MCF 10A (cell line): ENCODE data around the gene IL17C. TPM values are rescaled to one million over a fixed set of nuclear protein-coding genes. Genes with fewer than 3 reads are reported as not detected.

Experiments
- Bru-seq: library from RNA; stranded (reverse); fragments of 400-500 nt; gene quantifications from one replicate; lab custom pipeline; 2021; lab: Mats Ljungman, UMichigan
- BruChase-seq, 2 experiments: library from RNA; stranded (reverse); fragments of 400-500 nt; gene quantifications; one replicate each; lab custom pipeline; 2021; lab: Mats Ljungman, UMichigan
- BruUV-seq: library from RNA; stranded (reverse); fragments of 400-500 nt; replicated peaks from 2 replicates; lab custom pipeline; 2021; lab: Mats Ljungman, UMichigan
- CTCF ChIA-PET: fragments of 300-600 bp; sonication (Branson Sonifier 250); formaldehyde crosslinking; extraction: SDS; loops from one replicate; lab custom pipeline; 2021; ENCODE audit warnings: antibody characterized with exemption, inconsistent platforms; lab: Yijun Ruan, JAX
- POLR2A ChIA-PET: fragments of 300-600, 350-650 bp; sonication (Branson Sonifier 250); formaldehyde crosslinking; extraction: SDS; loops from one replicate; lab custom pipeline; 2020; ENCODE audit warnings: antibody characterized with exemption, inconsistent platforms; lab: Yijun Ruan, JAX
- DNase-seq: peaks from one replicate; pipeline ENCODE4 v3.0.0-alpha.2; 2018; ENCODE audit not compliant: unreplicated experiment
- H3K27ac Mint-ChIP-seq: one replicate; pipeline ENCODE4 v1.8.0; 2022; ENCODE audit warnings: mild to moderate bottlenecking, low read depth, mixed read lengths; ENCODE audit not compliant: unreplicated experiment
- H3K27me3 Mint-ChIP-seq: one replicate; pipeline ENCODE4 v1.8.0; 2022; ENCODE audit warnings: mixed read lengths; ENCODE audit not compliant: insufficient read depth, unreplicated experiment
- H3K36me3 Mint-ChIP-seq: one replicate; pipeline ENCODE4 v1.8.0; 2022; ENCODE audit warnings: mild to moderate bottlenecking, moderate library complexity, mixed read lengths; ENCODE audit not compliant: insufficient read depth, unreplicated experiment
- H3K4me1 Mint-ChIP-seq: one replicate; pipeline ENCODE4 v1.8.0; 2022; ENCODE audit warnings: mixed read lengths; ENCODE audit not compliant: insufficient read depth, unreplicated experiment
- H3K4me3 Mint-ChIP-seq: one replicate; pipeline ENCODE4 v1.8.0; 2022; ENCODE audit warnings: mild to moderate bottlenecking, moderate library complexity, mixed read lengths; ENCODE audit not compliant: unreplicated experiment
- H3K9me3 Mint-ChIP-seq: one replicate; pipeline ENCODE4 v1.8.0; 2022; ENCODE audit warnings: mixed read lengths; ENCODE audit not compliant: unreplicated experiment
- CTCF ChIP-seq: fragments of 200-600 bp; IDR thresholded peaks from one replicate; pipeline ENCODE4 v1.8.0; 2022; ENCODE audit warnings: antibody characterized with exemption, mild to moderate bottlenecking; ENCODE audit not compliant: unreplicated experiment
- intact Hi-C: fragments of 100-400 bp; cut with micrococcal nuclease; formaldehyde crosslinking; loops from 2 replicates; pipeline ENCODE4 v1.14.1; 2022
- long read RNA-seq: library from polyadenylated mRNA; stranded (forward); transcript quantifications from one replicate; pipeline ENCODE4 v2.0.0, GENCODE V29; 2022
- total RNA-seq: library from RNA; stranded (reverse); gene quantifications from 2 replicates; pipeline ENCODE4 v1.2.3, GENCODE V29; 2022

Gene IL17C
- not detected in 2 replicates for total RNA-seq
- Bru-seq, nascent RNA, result percentile 14 among the genes with signal in this experiment
- BruChase-seq, experiment 1, labeled RNA remaining after a 6-hour chase, result percentile 19 among the genes with signal in this experiment
- BruChase-seq, experiment 2, labeled RNA remaining after a 2-hour chase, result not detected
- long read RNA-seq, result 0 reads

GRCh38 chr16:88638323-88639230 lies at the start of gene IL17C:
TSS of gene IL17C (plus strand) at chr16:88638572. CDS start at chr16:88638642, 70 bp downstream.
- Mint-ChIP-seq H3K4me1 (peaks cover 16% of the 10 kb centered on the region), H3K27ac (no peak within 1 kb of the TSS), H3K4me3 (no peak within 1 kb of the TSS), H3K9me3 (no peaks in the 10 kb centered on the region), H3K36me3 (peaks cover 8% of the 10 kb centered on the region), H3K27me3 (peaks cover 11% of the 10 kb centered on the region)
- CTCF ChIA-PET, result interaction anchor here (0.6 to 0.8 kb wide), 2 partner anchors 25 to 98 kb away, joined by 3 to 4 read pairs; no protein-coding TSS in a partner anchor
- no peak for TF ChIP-seq CTCF
- no TSS peak for BruUV-seq
- intact Hi-C loops, result no loop called here
- no peak for DNase-seq
- POLR2A ChIA-PET, result no interaction called here

- CTCF ChIA-PET, result interaction anchor here (1.0 kb wide), 1 partner anchor 26 kb away, joined by 4 read pairs; no protein-coding TSS in a partner anchor
- Mint-ChIP-seq H3K4me1 (peaks cover 6% of the 10 kb centered on the region), H3K36me3 (peaks cover 62% of the 10 kb centered on the region), H3K27ac (no peak overlapping the region), H3K27me3 (no peaks in the 10 kb centered on the region), H3K9me3 (no peaks in the 10 kb centered on the region), H3K4me3 (no peak overlapping the region)
- TF ChIP-seq CTCF, result no peak
- POLR2A ChIA-PET, result no interaction called here
- intact Hi-C loops, result no loop called here
- DNase-seq, result no peak
- no TSS peak for BruUV-seq
Observed at GRCh38 chr16:88588754-88589153, 49.6 kb upstream of the IL17C start.

GRCh38 chr16:88589441-88589840 lies 48.9 kb upstream of the IL17C start:
- TF ChIP-seq CTCF, result no peak
- Mint-ChIP-seq H3K4me3 (no peak overlapping the region), H3K4me1 (peaks cover 6% of the 10 kb centered on the region), H3K36me3 (peaks cover 63% of the 10 kb centered on the region), H3K9me3 (no peaks in the 10 kb centered on the region), H3K27me3 (no peaks in the 10 kb centered on the region), H3K27ac (no peak overlapping the region)
- POLR2A ChIA-PET, result interaction anchor here (0.7 to 1.4 kb wide), 2 partner anchors 19 to 40 kb away, joined by 3 to 4 read pairs; partner anchors contain the start of gene ZC3H18
- DNase-seq, result no peak
- no TSS peak for BruUV-seq
- CTCF ChIA-PET, result interaction anchor here (0.6 kb wide), 1 partner anchor 13 kb away, joined by 4 read pairs; no protein-coding TSS in a partner anchor
- intact Hi-C loops, result no loop called here

DNA sequence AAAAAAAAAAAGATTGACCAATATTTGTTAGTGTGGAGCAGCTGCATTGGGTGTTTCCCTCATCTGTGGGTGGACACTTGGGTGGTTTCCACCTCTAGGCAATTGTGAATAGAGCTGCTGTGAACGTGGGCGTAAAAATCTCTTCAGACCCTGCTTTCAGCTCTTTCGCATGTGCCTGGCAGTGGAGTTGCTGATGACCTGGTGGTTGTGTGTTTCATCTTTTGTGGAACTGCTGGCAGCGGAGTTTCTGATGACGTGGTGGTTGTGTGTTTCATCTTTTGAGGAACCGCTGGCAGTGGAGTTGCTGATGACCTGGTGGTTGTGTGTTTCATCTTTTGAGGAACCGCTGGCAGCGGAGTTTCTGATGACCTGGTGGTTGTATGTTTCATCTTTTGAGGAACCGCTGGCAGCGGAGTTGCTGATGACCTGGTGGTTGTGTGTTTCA lies 46.8 kb upstream of the IL17C start:
- BruUV-seq, result no TSS peak
- Mint-ChIP-seq H3K4me3 (no peak overlapping the region), H3K27me3 (no peaks in the 10 kb centered on the region), H3K36me3 (peaks cover 74% of the 10 kb centered on the region), H3K4me1 (no peaks in the 10 kb centered on the region), H3K27ac (no peak overlapping the region), H3K9me3 (no peaks in the 10 kb centered on the region)
- TF ChIP-seq CTCF, result no peak
- ChIA-PET POLR2A (interaction anchor here (0.6 kb wide), 1 partner anchor 22 kb away, joined by 3 read pairs; no protein-coding TSS in a partner anchor), CTCF (no interaction called here)
- intact Hi-C loops, result no loop called here
- no peak for DNase-seq
